HepG2 (cell line): ENCODE results near the gene TBL3.

Source experiments
- EP300 ChIP-seq, 3 experiments: sonication (generic) in 1 of 3; formaldehyde crosslinking in 1 of 3; IDR thresholded peaks; 2 replicates each; pipeline versions ENCODE4 v1.5.1 to v1.6.1; 2011 to 2020; ENCODE audit warnings: low read depth in 2 of 3, low read length in 2 of 3, borderline replicate concordance in 1 of 3, improper control_type of control experiment in 1 of 3, mild to moderate bottlenecking in 1 of 3, missing genetic modification reagents in 1 of 3, moderate library complexity in 1 of 3
- EZH2 ChIP-seq: conservative IDR thresholded peaks from 2 replicates; pipeline ENCODE4 v1.6.1; 2012; ENCODE audit warnings: mild to moderate bottlenecking, low read depth, low read length, moderate library complexity
- MIER2 ChIP-seq: IDR thresholded peaks from 2 replicates; pipeline ENCODE4 v1.6.1; 2016; ENCODE audit warnings: missing biosample characterization, missing genetic modification reagents
- POLR2A ChIP-seq, 2 experiments: IDR thresholded peaks; 2 replicates each; pipeline ENCODE4 v1.6.1; 2011; ENCODE audit warnings: low read depth in 2 of 2, low read length in 2 of 2, mild to moderate bottlenecking in 1 of 2, moderate library complexity in 1 of 2; ENCODE audit not compliant: insufficient read depth in 1 of 2
- REST ChIP-seq, 2 experiments: IDR thresholded peaks; 2 replicates each; pipeline ENCODE4 v1.6.1; 2011 to 2012; ENCODE audit warnings: low read length in 2 of 2, borderline replicate concordance in 1 of 2, low read depth in 1 of 2, mild to moderate bottlenecking in 1 of 2, moderate library complexity in 1 of 2
- SIN3A ChIP-seq: IDR thresholded peaks from 2 replicates; pipeline ENCODE4 v1.6.1; 2011; ENCODE audit warnings: low read depth, mild to moderate bottlenecking, control low read depth, low read length, borderline replicate concordance
- ZNF225 ChIP-seq: sonication (generic); formaldehyde crosslinking; IDR thresholded peaks from 2 replicates; pipeline ENCODE4 v1.4.0; 2020; ENCODE audit warnings: mild to moderate bottlenecking, missing genetic modification reagents
- ZNF3 ChIP-seq: IDR thresholded peaks from 2 replicates; pipeline ENCODE4 v1.7.0; 2017; ENCODE audit warnings: inconsistent platforms
- ZNF761 ChIP-seq: sonication (generic); formaldehyde crosslinking; conservative IDR thresholded peaks from 2 replicates; pipeline ENCODE4 v1.4.0; 2020; ENCODE audit warnings: mild to moderate bottlenecking, missing genetic modification reagents
- TF ChIP-seq, protein P1 (sequence below): sonication (generic); formaldehyde crosslinking; IDR thresholded peaks from 2 replicates; pipeline ENCODE4 v1.5.0; 2020; ENCODE audit warnings: mild to moderate bottlenecking, missing genetic modification reagents, moderate library complexity
- TF ChIP-seq, protein P2 (sequence below): sonication (generic); formaldehyde crosslinking; IDR thresholded peaks from 2 replicates; pipeline ENCODE4 v1.5.1; 2020; ENCODE audit warnings: mild to moderate bottlenecking, missing genetic modification reagents, borderline replicate concordance

DNA sequence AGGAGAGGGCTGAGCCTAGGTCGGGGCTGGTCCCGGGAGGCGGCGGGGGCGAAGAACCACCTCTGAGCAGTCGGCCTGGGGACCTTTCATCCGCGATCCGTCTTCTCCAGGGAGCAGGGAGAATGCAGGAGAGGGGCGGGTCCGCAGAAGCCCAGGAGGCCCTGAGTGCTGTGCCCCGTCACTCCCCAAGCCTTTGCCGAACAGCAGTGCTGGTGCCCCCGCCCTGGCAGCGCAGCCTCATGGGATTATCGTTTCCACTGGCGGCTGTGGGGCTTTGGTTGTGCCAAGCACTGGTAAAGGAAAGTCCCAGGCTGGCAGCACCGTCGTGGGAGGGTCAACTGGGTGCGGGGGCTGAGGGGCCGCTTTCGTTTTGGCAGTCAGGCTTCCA lies 631 bp downstream of the TBL3 start:
- TF ChIP-seq REST (IDR thresholded peaks at IDR 0.05; ENCODE audit: borderline replicate concordance in 1 of 2, low read depth in 1 of 2, low read length in 2 of 2) (no peak), ZNF225 (CRISPR knock-in tag) (no peak), SIN3A (no peak), EZH2 (no peak), ZNF761 (CRISPR knock-in tag) (no peak), ZNF3 (CRISPR knock-in tag) (no peak), MIER2 (CRISPR knock-in tag) (no peak), POLR2A (IDR thresholded peaks at IDR 0.05; ENCODE audit: insufficient read depth in 1 of 2, low read depth in 2 of 2, low read length in 2 of 2) (no peak), EP300 (IDR thresholded peaks at IDR 0.05; ENCODE audit: low read depth in 2 of 2, low read length in 2 of 2) (no peak), EP300 (CRISPR knock-in tag; IDR thresholded peaks at IDR 0.05; ENCODE audit: borderline replicate concordance) (no peak)
- TF ChIP-seq, protein P1, sequence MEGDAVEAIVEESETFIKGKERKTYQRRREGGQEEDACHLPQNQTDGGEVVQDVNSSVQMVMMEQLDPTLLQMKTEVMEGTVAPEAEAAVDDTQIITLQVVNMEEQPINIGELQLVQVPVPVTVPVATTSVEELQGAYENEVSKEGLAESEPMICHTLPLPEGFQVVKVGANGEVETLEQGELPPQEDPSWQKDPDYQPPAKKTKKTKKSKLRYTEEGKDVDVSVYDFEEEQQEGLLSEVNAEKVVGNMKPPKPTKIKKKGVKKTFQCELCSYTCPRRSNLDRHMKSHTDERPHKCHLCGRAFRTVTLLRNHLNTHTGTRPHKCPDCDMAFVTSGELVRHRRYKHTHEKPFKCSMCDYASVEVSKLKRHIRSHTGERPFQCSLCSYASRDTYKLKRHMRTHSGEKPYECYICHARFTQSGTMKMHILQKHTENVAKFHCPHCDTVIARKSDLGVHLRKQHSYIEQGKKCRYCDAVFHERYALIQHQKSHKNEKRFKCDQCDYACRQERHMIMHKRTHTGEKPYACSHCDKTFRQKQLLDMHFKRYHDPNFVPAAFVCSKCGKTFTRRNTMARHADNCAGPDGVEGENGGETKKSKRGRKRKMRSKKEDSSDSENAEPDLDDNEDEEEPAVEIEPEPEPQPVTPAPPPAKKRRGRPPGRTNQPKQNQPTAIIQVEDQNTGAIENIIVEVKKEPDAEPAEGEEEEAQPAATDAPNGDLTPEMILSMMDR (CRISPR knock-in tag) = no peak
- TF ChIP-seq, protein P2, sequence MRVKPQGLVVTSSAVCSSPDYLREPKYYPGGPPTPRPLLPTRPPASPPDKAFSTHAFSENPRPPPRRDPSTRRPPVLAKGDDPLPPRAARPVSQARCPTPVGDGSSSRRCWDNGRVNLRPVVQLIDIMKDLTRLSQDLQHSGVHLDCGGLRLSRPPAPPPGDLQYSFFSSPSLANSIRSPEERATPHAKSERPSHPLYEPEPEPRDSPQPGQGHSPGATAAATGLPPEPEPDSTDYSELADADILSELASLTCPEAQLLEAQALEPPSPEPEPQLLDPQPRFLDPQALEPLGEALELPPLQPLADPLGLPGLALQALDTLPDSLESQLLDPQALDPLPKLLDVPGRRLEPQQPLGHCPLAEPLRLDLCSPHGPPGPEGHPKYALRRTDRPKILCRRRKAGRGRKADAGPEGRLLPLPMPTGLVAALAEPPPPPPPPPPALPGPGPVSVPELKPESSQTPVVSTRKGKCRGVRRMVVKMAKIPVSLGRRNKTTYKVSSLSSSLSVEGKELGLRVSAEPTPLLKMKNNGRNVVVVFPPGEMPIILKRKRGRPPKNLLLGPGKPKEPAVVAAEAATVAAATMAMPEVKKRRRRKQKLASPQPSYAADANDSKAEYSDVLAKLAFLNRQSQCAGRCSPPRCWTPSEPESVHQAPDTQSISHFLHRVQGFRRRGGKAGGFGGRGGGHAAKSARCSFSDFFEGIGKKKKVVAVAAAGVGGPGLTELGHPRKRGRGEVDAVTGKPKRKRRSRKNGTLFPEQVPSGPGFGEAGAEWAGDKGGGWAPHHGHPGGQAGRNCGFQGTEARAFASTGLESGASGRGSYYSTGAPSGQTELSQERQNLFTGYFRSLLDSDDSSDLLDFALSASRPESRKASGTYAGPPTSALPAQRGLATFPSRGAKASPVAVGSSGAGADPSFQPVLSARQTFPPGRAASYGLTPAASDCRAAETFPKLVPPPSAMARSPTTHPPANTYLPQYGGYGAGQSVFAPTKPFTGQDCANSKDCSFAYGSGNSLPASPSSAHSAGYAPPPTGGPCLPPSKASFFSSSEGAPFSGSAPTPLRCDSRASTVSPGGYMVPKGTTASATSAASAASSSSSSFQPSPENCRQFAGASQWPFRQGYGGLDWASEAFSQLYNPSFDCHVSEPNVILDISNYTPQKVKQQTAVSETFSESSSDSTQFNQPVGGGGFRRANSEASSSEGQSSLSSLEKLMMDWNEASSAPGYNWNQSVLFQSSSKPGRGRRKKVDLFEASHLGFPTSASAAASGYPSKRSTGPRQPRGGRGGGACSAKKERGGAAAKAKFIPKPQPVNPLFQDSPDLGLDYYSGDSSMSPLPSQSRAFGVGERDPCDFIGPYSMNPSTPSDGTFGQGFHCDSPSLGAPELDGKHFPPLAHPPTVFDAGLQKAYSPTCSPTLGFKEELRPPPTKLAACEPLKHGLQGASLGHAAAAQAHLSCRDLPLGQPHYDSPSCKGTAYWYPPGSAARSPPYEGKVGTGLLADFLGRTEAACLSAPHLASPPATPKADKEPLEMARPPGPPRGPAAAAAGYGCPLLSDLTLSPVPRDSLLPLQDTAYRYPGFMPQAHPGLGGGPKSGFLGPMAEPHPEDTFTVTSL (CRISPR knock-in tag) = no peak
